HCT116 (cell line): ENCODE measurements around the gene RNU6-9. TPM values are rescaled to one million over a fixed set of nuclear protein-coding genes. Genes with fewer than 3 reads are reported as not detected.
"Not testable (repeated sequence)": the region's sequence is repeated elsewhere in the genome, so short reads cannot be mapped to it uniquely, and the experiment has no call there.

Source experiments
- ATAC-seq: fragments of 200-7000 bp; cut with Tn5 transposase; 2 replicates; pipeline ENCODE4 v1.9.1; 2020; ENCODE audit warnings: mild to moderate bottlenecking, moderate library complexity
- BruUV-seq: library from RNA; stranded (reverse); fragments of 400-500 nt; replicated peaks from 2 replicates; lab custom pipeline; 2021; lab: Mats Ljungman, UMichigan
- CTCF ChIA-PET: fragments of 300-600 bp; sonication (Branson Sonifier 250); formaldehyde crosslinking; loops from one replicate; lab custom pipeline; 2021; ENCODE audit warnings: antibody characterized with exemption; lab: Charles Lee
- POLR2A ChIA-PET: fragments of 300-600, 350-600 bp; sonication (Branson Sonifier 250); formaldehyde crosslinking; loops from one replicate; lab custom pipeline; 2021; ENCODE audit warnings: antibody characterized with exemption; lab: Charles Lee
- RAD21 ChIA-PET, 2 experiments: fragments of 300-600 bp; sonication (Branson Sonifier 250); formaldehyde crosslinking; loops; one replicate each; lab custom pipeline; 2023; ENCODE audit warnings: low total read pairs in 2 of 2; ENCODE audit not compliant: uncharacterized antibody in 2 of 2, unreplicated experiment in 2 of 2, low non-redundant PET in 1 of 2; lab: Charles Lee
- DNase-seq: peaks from one replicate; pipeline ENCODE4 v3.0.0-alpha.2; 2010; ENCODE audit warnings: low read depth, low spot score
- H2AFZ ChIP-seq: fragments of 200-600 bp; shearing (Covaris generic), sonication (generic); 2 replicates; pipeline ENCODE4 v1.6.1; 2017; ENCODE audit warnings: low read depth, mixed run types, mixed read lengths, antibody characterized with exemption, low read length; ENCODE audit not compliant: poor library complexity, severe bottlenecking
- H3K27ac ChIP-seq: 2 replicates; pipeline ENCODE4 v1.5.1; 2012; ENCODE audit warnings: low read depth, low read length
- H3K27me3 ChIP-seq: fragments of 200-600 bp; sonication (generic); 2 replicates; pipeline ENCODE4 v1.6.1; 2016; ENCODE audit warnings: mixed run types, low read length, mixed read lengths; ENCODE audit not compliant: insufficient read depth
- H3K36me3 ChIP-seq, 2 experiments: fragments of 200-500 bp in 1 of 2; fragments of 200-600 bp in 1 of 2; sonication (Bioruptor generic) in 1 of 2; sonication (generic) in 1 of 2; 2 replicates each; pipeline versions ENCODE4 v1.5.1 to v1.6.1; 2014 to 2016; ENCODE audit warnings: low read length in 2 of 2, inconsistent platforms in 1 of 2, mixed read lengths in 1 of 2, mixed run types in 1 of 2; ENCODE audit not compliant: insufficient read depth in 2 of 2, control insufficient read depth in 1 of 2
- H3K4me1 ChIP-seq, 2 experiments: fragments of 200-600 bp in 1 of 2; sonication (generic) in 1 of 2; 2 replicates each; pipeline versions ENCODE4 v1.5.1 to v1.6.1; 2012 to 2017; ENCODE audit warnings: low read length in 2 of 2, inconsistent platforms in 1 of 2, mild to moderate bottlenecking in 1 of 2, mixed read lengths in 1 of 2, mixed run types in 1 of 2, moderate library complexity in 1 of 2; ENCODE audit not compliant: insufficient read depth in 2 of 2, control insufficient read depth in 1 of 2
- H3K4me2 ChIP-seq: fragments of 200-600 bp; sonication (generic); 2 replicates; pipeline ENCODE4 v1.6.1; 2017; ENCODE audit warnings: mixed run types, low read length, mixed read lengths
- H3K4me3 ChIP-seq, 2 experiments: fragments of 200-600 bp in 1 of 2; sonication (generic) in 1 of 2; replicated peaks in 1 of 2; 2 replicates each; pipeline ENCODE4 v1.5.1; 2011 to 2016; ENCODE audit warnings: low read length in 2 of 2, control low read depth in 1 of 2, low read depth in 1 of 2, mild to moderate bottlenecking in 1 of 2, mixed read lengths in 1 of 2, mixed run types in 1 of 2
- H3K79me2 ChIP-seq: fragments of 200-600 bp; sonication (generic); 2 replicates; pipeline ENCODE4 v1.6.1; 2017; ENCODE audit warnings: mild to moderate bottlenecking, mixed run types, low read length, moderate library complexity, mixed read lengths; ENCODE audit not compliant: insufficient read depth
- H3K9ac ChIP-seq: fragments of 200-600 bp; sonication (generic); 2 replicates; pipeline ENCODE4 v1.6.1; 2016; ENCODE audit warnings: low read length, mixed read lengths
- H3K9me2 ChIP-seq: fragments of 200-600 bp; sonication (generic), shearing (Covaris generic); 2 replicates; pipeline ENCODE4 v1.6.1; 2017; ENCODE audit warnings: mixed run types, mild to moderate bottlenecking, moderate library complexity; ENCODE audit not compliant: insufficient read depth
- H3K9me3 ChIP-seq, 2 experiments: fragments of 200-500 bp in 1 of 2; fragments of 200-600 bp in 1 of 2; sonication (Bioruptor generic) in 1 of 2; sonication (generic) in 1 of 2; 2 replicates each; pipeline ENCODE4 v1.6.1; 2014 to 2017; ENCODE audit warnings: low read length in 2 of 2, mixed read lengths in 2 of 2, inconsistent platforms in 1 of 2, low read depth in 1 of 2, mild to moderate bottlenecking in 1 of 2, mixed run types in 1 of 2, moderate library complexity in 1 of 2; ENCODE audit not compliant: control insufficient read depth in 1 of 2, insufficient read depth in 1 of 2
- H4K20me1 ChIP-seq: fragments of 200-600 bp; sonication (generic), shearing (Covaris generic); 2 replicates; pipeline ENCODE4 v1.6.1; 2017; ENCODE audit warnings: mixed run types, mild to moderate bottlenecking, moderate library complexity; ENCODE audit not compliant: insufficient read depth
- ATF3 ChIP-seq: IDR thresholded peaks from 2 replicates; pipeline ENCODE4 v1.6.1; 2012
- CBX3 ChIP-seq: IDR thresholded peaks from 2 replicates; pipeline ENCODE4 v1.6.1; 2012; ENCODE audit warnings: low read depth
- CEBPB ChIP-seq: IDR thresholded peaks from 2 replicates; pipeline ENCODE4 v1.6.1; 2012; ENCODE audit warnings: low read depth
- CTCF ChIP-seq, 3 experiments: fragments of 200-600 bp in 1 of 3; sonication (generic) in 1 of 3; IDR thresholded peaks in 2 of 3; conservative IDR thresholded peaks in 1 of 3; 2 replicates each; pipeline ENCODE4 v1.5.1; 2012 to 2017; ENCODE audit warnings: low read depth in 2 of 3, low read length in 2 of 3, antibody characterized with exemption in 1 of 3, borderline replicate concordance in 1 of 3, control low read depth in 1 of 3, mild to moderate bottlenecking in 1 of 3, mixed read lengths in 1 of 3, mixed run types in 1 of 3, moderate library complexity in 1 of 3; ENCODE audit not compliant: insufficient read depth in 1 of 3
- EZH2 ChIP-seq: fragments of 200-600 bp; sonication (generic); IDR thresholded peaks from 2 replicates; pipeline ENCODE4 v1.6.1; 2017; ENCODE audit warnings: antibody characterized with exemption, mixed run types
- EZH2phosphoT487 ChIP-seq: fragments of 200-600 bp; IDR thresholded peaks from 2 replicates; pipeline ENCODE4 v1.6.1; 2018; ENCODE audit warnings: antibody characterized with exemption, borderline replicate concordance
- MAX ChIP-seq: IDR thresholded peaks from 2 replicates; pipeline ENCODE4 v1.6.1; 2012
- SIN3A ChIP-seq: IDR thresholded peaks from 2 replicates; pipeline ENCODE4 v1.6.1; 2012; ENCODE audit warnings: low read depth
- SRF ChIP-seq: IDR thresholded peaks from 2 replicates; pipeline ENCODE4 v1.6.1; 2012; ENCODE audit warnings: low read depth
- ZBTB33 ChIP-seq: IDR thresholded peaks from 2 replicates; pipeline ENCODE4 v1.6.1; 2011; ENCODE audit warnings: mild to moderate bottlenecking, low read length, moderate library complexity; ENCODE audit not compliant: insufficient replicate concordance; ENCODE audit errors: extremely low read depth
- ZFX ChIP-seq: fragments of 450-650 bp; IDR thresholded peaks from 2 replicates; pipeline ENCODE4 v1.6.1; 2017
- intact Hi-C: fragments of 100-400 bp; cut with micrococcal nuclease; formaldehyde crosslinking; loops from 2 replicates; pipeline ENCODE4 v1.10.0; 2022
- total RNA-seq: library from RNA; stranded (reverse); gene quantifications from one replicate; pipeline ENCODE4 v1.2.1, GENCODE V29; 2021; ENCODE audit not compliant: unreplicated experiment

The RNU6-9 gene
- total RNA-seq, 1 experiment from 2014 or later: not detected

GRCh38 chr19:853614-854220, 39.6 kb upstream of the RNU6-9 start:
- H3K4me3 ChIP-seq, RAD21 ChIA-PET, ATAC-seq, H3K79me2 ChIP-seq, H3K4me2 ChIP-seq, DNase-seq, H3K9me2 ChIP-seq, H3K9me3 ChIP-seq, H3K27ac ChIP-seq, H3K36me3 ChIP-seq, H3K9ac ChIP-seq, H3K27me3 ChIP-seq, CTCF ChIA-PET, H2AFZ ChIP-seq, H4K20me1 ChIP-seq, intact Hi-C loops, BruUV-seq: not testable (repeated sequence)
- H3K4me1 ChIP-seq: peaks cover 6 to 13% of the 10 kb centered on the region in 2 experiments; a peak in 3 of 4 replicates
- POLR2A ChIA-PET: interaction anchor here (0.6 kb wide), 1 partner anchor 87 kb away, joined by 3 read pairs; no protein-coding TSS in a partner anchor

- Histone ChIP-seq H3K9me3 (no peaks in the 10 kb centered on the region), H3K4me3 (no peak overlapping the region), H4K20me1 (no peaks in the 10 kb centered on the region), H3K4me2 (no peak overlapping the region), H3K36me3 (no peaks in the 10 kb centered on the region), H3K27ac (no peak overlapping the region), H3K4me1 (peaks cover 12 to 21% of the 10 kb centered on the region in 2 experiments), H3K27me3 (no peaks in the 10 kb centered on the region), H3K9me2 (no peaks in the 10 kb centered on the region), H2AFZ (no peak overlapping the region), H3K79me2 (no peaks in the 10 kb centered on the region), H3K9ac (no peak overlapping the region)
- RAD21 ChIA-PET: no interaction called here
- intact Hi-C loops: no loop called here
- TF ChIP-seq EZH2 (no peak), CEBPB (no peak), ZBTB33 (no peak), ZFX (no peak), SIN3A (no peak), SRF (no peak), CBX3 (no peak), ATF3 (no peak), EZH2phosphoT487 (no peak), CTCF (IDR thresholded peaks at IDR 0.05 in 2 of 3, conservative IDR thresholded peaks at IDR 0.05 in 1 of 3; ENCODE audit: borderline replicate concordance in 1 of 3, insufficient read depth in 1 of 3, low read depth in 2 of 3, low read length in 2 of 3) (no peak), MAX (no peak)
- CTCF ChIA-PET: no interaction called here
- ATAC-seq (no peak), DNase-seq (no peak)
- POLR2A ChIA-PET: interaction anchor here (0.6 kb wide), 1 partner anchor 88 kb away, joined by 3 read pairs; no protein-coding TSS in a partner anchor
- no TSS peak for BruUV-seq
Measured at GRCh38 chr19:854549-854948, 38.7 kb upstream of the RNU6-9 start.
